HPDE6-E6E7 (cell line): Measurements from ENCODE around the gene TESK1.

Source experiments
- DNase-seq: peaks from one replicate; pipeline ENCODE4 v3.0.0; 2011; ENCODE audit warnings: missing footprints; ENCODE audit errors: extremely low spot score

The TESK1 gene

GRCh38 chr9:35646533-35647265, 41.6 kb downstream of the TESK1 start:
- DNase-seq = peak; percentile 91

GRCh38 chr9:35649431-35650340, 44.6 kb downstream of the TESK1 start:
- no peak for DNase-seq

GRCh38 chr9:35650341-35651158, 45.5 kb downstream of the TESK1 start, which contains the start of gene SIT1:
TSS of gene SIT1 (minus strand) at chr9:35650931. CDS start at chr9:35650853, 78 bp downstream.
- DNase-seq = no peak

GRCh38 chr9:35651956-35652828, 47.1 kb downstream of the TESK1 start:
- no peak for DNase-seq

- no peak for DNase-seq
These were observed 47.8 kb downstream of the TESK1 start for GRCh38 chr9:35652829-35653209.

GRCh38 chr9:35653611-35654010, 48.5 kb downstream of the TESK1 start:
- no peak for DNase-seq

GRCh38 chr9:35656348-35656747, 51.3 kb downstream of the TESK1 start:
- no peak for DNase-seq

- no peak for DNase-seq
These were observed 51.9 kb downstream of the TESK1 start for GRCh38 chr9:35656831-35657545.

GRCh38 chr9:35657546-35658136, 52.6 kb downstream of the TESK1 start, which contains the start of gene RMRP:
TSS of gene RMRP (minus strand) at chr9:35658019.
- DNase-seq = peak; percentile 99

GRCh38 chr9:35658137-35658967, 53.3 kb downstream of the TESK1 start, which contains the start of gene CCDC107:
TSS of gene CCDC107 (plus strand) at chr9:35658292. CDS start at chr9:35658380, 88 bp downstream.
- DNase-seq = peak; percentile 80

- DNase-seq = no peak
These were observed 53.8 kb downstream of the TESK1 start for GRCh38 chr9:35658968-35659220.

- no peak for DNase-seq
These were observed 54.3 kb downstream of the TESK1 start for GRCh38 chr9:35659340-35659739.
